Femur (tissue), 1 donor: ENCODE data around the gene ATOH7.
"Not testable (repeated sequence)": the region's sequence is repeated elsewhere in the genome, so short reads cannot be mapped to it uniquely, and the experiment has no call there.

Source experiments
- DNase-seq: peaks from one replicate; pipeline ENCODE4 v3.0.0-alpha.2; 2017

The ATOH7 gene

GRCh38 chr10:68231817-68232251 lies at the start of gene ATOH7:
TSS of gene ATOH7 (minus strand) at chr10:68232113. CDS start at chr10:68231677, 436 bp downstream.
- no peak for DNase-seq

- DNase-seq, result no peak
Observed at GRCh38 chr10:68280758-68281157, 48.8 kb upstream of the ATOH7 start.

GRCh38 chr10:68278906-68279753 lies 47.2 kb upstream of the ATOH7 start:
- DNase-seq, result not testable (repeated sequence)

GRCh38 chr10:68277814-68278213 lies 45.9 kb upstream of the ATOH7 start:
- not testable (repeated sequence) for DNase-seq

GRCh38 chr10:68276224-68276623 lies 44.3 kb upstream of the ATOH7 start:
- no peak for DNase-seq

- DNase-seq, result no peak
Observed at GRCh38 chr10:68275600-68276126, 43.8 kb upstream of the ATOH7 start.

GRCh38 chr10:68272833-68273232 lies 40.9 kb upstream of the ATOH7 start:
- no peak for DNase-seq

- no peak for DNase-seq
Observed at GRCh38 chr10:68271196-68271882, 39.4 kb upstream of the ATOH7 start.

- no peak for DNase-seq
Observed at GRCh38 chr10:68269562-68270290, 37.8 kb upstream of the ATOH7 start.

GRCh38 chr10:68261132-68261856 lies 29.4 kb upstream of the ATOH7 start:
- DNase-seq, result no peak

- no peak for DNase-seq
Observed at GRCh38 chr10:68253346-68253745, 21.4 kb upstream of the ATOH7 start.

- no peak for DNase-seq
Observed at GRCh38 chr10:68251625-68252495, 19.9 kb upstream of the ATOH7 start.

GRCh38 chr10:68251151-68251550 lies 19.2 kb upstream of the ATOH7 start:
- no peak for DNase-seq

- no peak for DNase-seq
Observed at GRCh38 chr10:68249297-68249696, 17.4 kb upstream of the ATOH7 start.

- no peak for DNase-seq
Observed at GRCh38 chr10:68247931-68248330, 16.0 kb upstream of the ATOH7 start.

- DNase-seq, result not testable (repeated sequence)
Observed at GRCh38 chr10:68246397-68246796, 14.5 kb upstream of the ATOH7 start.

GRCh38 chr10:68242051-68242450 lies 10.1 kb upstream of the ATOH7 start:
- DNase-seq, result no peak

- DNase-seq, result no peak
Observed at GRCh38 chr10:68239596-68240150, 7.8 kb upstream of the ATOH7 start.

GRCh38 chr10:68239069-68239468 lies 7.2 kb upstream of the ATOH7 start:
- no peak for DNase-seq

GRCh38 chr10:68238371-68238770 lies 6.5 kb upstream of the ATOH7 start:
- no peak for DNase-seq

- no peak for DNase-seq
Observed at GRCh38 chr10:68237173-68237572, 5.3 kb upstream of the ATOH7 start.
